Vagina (tissue), 2 donors: ENCODE measurements around the gene KRTAP10-3. TPM values are rescaled to one million over a fixed set of nuclear protein-coding genes. Genes with fewer than 3 reads are reported as not detected.
"Not testable (repeated sequence)": the region's sequence is repeated elsewhere in the genome, so short reads cannot be mapped to it uniquely, and the experiment has no call there.

Experiments
- DNase-seq, 2 donors: peaks; one replicate each; pipeline ENCODE4 v3.0.0-alpha.2; 2017; ENCODE audit errors: extremely low spot score in 2 of 2
- H3K27ac ChIP-seq: fragments of 200-600 bp; sonication (generic); one replicate; pipeline ENCODE4 v1.5.1; 2019
- H3K27me3 ChIP-seq: fragments of 200-600 bp; sonication (generic); one replicate; pipeline ENCODE4 v1.5.1; 2019
- H3K36me3 ChIP-seq, 2 donors: fragments of 200-600 bp; sonication (generic); one replicate each; pipeline ENCODE4 v1.5.1; 2017 to 2019
- H3K4me1 ChIP-seq: fragments of 200-600 bp; sonication (generic); one replicate; pipeline ENCODE4 v1.5.1; 2019
- H3K4me3 ChIP-seq, 2 donors: fragments of 200-600 bp; sonication (generic); 1 replicate in 1 of 2; 2 replicates in 1 of 2; pipeline ENCODE4 v1.5.1; 2016 to 2019
- H3K9me3 ChIP-seq: fragments of 200-600 bp; sonication (generic); one replicate; pipeline ENCODE4 v1.5.1; 2019
- CTCF ChIP-seq, 3 experiments: fragments of 450-650 bp in 2 of 3; fragments of 200-600 bp in 1 of 3; sonication (generic) in 1 of 3; IDR thresholded peaks; one replicate each; pipeline ENCODE4 v1.5.1; 2017 to 2019; ENCODE audit warnings: antibody characterized with exemption in 3 of 3, mild to moderate bottlenecking in 2 of 3, moderate library complexity in 2 of 3
- POLR2A ChIP-seq, 2 donors: fragments of 450-650 bp; IDR thresholded peaks; one replicate each; pipeline ENCODE4 v1.6.1; 2017; ENCODE audit warnings: antibody characterized with exemption in 2 of 2, mild to moderate bottlenecking in 2 of 2, moderate library complexity in 2 of 2
- POLR2AphosphoS5 ChIP-seq, 2 donors: sonication (generic); formaldehyde crosslinking; IDR thresholded peaks; one replicate each; pipeline ENCODE4 v1.9.0; 2017; ENCODE audit warnings: antibody characterized with exemption in 2 of 2, mild to moderate bottlenecking in 2 of 2, low read depth in 1 of 2; ENCODE audit not compliant: insufficient read depth in 1 of 2
- intact Hi-C: fragments of 100-400 bp; cut with DNase I; formaldehyde crosslinking; loops from one replicate; pipeline ENCODE4 v1.15.1; 2023
- total RNA-seq: library from RNA; depleted of rRNA; stranded (reverse); fragments of >200 nt; gene quantifications from one replicate; pipeline ENCODE4 v1.2.3, GENCODE V29; 2016

Gene KRTAP10-3
- total RNA-seq, 1 donor from 2014 or later: not detected

DNA sequence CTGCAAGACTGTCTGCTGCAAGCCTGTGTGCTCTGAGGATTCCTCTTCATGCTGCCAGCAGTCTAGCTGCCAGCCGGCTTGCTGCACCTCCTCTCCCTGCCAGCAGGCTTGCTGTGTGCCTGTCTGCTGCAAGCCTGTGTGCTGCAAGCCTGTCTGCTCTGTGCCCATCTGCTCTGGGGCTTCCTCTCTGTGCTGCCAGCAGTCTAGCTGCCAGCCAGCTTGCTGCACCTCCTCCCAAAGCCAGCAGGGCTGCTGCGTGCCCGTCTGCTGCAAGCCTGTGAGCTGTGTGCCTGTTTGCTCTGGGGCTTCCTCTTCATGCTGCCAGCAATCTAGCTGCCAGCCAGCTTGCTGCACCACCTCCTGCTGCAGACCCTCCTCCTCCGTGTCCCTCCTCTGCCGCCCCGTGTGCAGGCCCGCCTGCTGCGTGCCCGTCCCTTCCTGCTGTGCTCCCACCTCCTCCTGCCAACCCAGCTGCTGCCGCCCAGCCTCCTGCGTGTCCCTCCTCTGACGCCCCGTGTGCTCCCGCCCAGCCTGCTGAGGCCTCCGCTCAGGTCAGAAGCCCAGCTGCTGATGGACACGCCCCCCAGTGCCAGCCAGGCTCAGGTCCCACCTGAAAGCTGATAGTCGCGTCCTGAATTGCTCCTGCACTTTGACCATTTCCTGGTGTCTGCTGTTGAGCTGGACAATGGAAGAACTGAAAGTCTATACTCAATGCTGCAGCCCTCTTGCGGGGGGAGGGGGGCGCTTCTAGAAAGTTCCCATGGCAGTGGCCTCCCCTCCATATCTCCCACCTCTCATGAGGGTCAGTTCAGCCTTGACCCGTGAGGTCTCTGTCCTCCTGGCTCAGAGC lies 16.1 kb upstream of the KRTAP10-3 start:
- intact Hi-C loops: no loop called here
- Histone ChIP-seq H3K27me3 (no peaks in the 10 kb centered on the region), H3K9me3 (no peaks in the 10 kb centered on the region), H3K27ac (no peak overlapping the region), H3K4me3 (no peak overlapping the region), H3K4me1 (peaks cover 5% of the 10 kb centered on the region), H3K36me3 (no peaks in the 10 kb centered on the region)
- TF ChIP-seq CTCF (IDR thresholded peaks at IDR 0.05) (no peak), POLR2AphosphoS5 (IDR thresholded peaks at IDR 0.05; ENCODE audit: insufficient read depth in 1 of 2, low read depth in 1 of 2) (no peak), POLR2A (IDR thresholded peaks at IDR 0.05) (no peak)
- DNase-seq: peak; percentile 27 to 72

GRCh38 chr21:44573630-44574456 lies 15.2 kb upstream of the KRTAP10-3 start, which contains the start of gene KRTAP10-4:
Gene KRTAP10-4 (plus strand): TSS chr21:44573729. CDS start chr21:44573759, 30 bp downstream.
- intact Hi-C loops, H3K4me3 ChIP-seq, H3K27ac ChIP-seq, H3K4me1 ChIP-seq, H3K36me3 ChIP-seq, H3K27me3 ChIP-seq, H3K9me3 ChIP-seq: not testable (repeated sequence)
- DNase-seq: peak; percentile 37

DNA sequence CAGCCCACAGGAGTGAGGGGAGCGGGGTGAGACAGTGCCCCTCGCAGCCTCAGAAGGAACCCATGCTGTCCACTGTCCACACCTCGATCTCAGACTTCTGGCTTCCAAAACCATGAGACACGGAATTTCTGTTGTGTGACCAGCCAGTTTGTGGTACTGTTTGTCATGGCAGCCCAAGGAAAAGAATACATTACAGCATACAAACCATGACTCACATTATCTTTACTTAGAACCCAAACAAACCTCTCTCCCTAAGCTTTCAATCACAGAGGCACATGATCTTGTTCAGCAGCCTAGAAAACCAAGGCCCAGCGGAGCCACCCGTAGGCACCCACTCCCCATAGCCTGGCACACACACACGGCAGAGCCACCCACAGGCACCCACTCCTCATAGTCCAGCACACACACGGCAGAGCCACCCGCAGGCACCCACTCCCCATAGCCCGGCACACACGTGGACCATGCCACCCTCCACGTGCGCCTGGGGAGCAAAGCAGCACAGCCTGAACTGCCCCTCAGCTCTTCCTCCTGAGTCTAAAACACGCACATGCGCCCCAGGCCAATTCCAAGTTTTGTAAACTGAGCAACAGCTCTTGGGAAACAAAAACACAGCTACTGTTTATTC lies 14.5 kb upstream of the KRTAP10-3 start:
- TF ChIP-seq POLR2A (IDR thresholded peaks at IDR 0.05) (no peak), POLR2AphosphoS5 (IDR thresholded peaks at IDR 0.05; ENCODE audit: insufficient read depth in 1 of 2, low read depth in 1 of 2) (no peak), CTCF (IDR thresholded peaks at IDR 0.05) (no peak)
- Histone ChIP-seq H3K36me3 (no peaks in the 10 kb centered on the region), H3K4me1 (peaks cover 5% of the 10 kb centered on the region), H3K27ac (no peak overlapping the region), H3K4me3 (no peak overlapping the region), H3K9me3 (no peaks in the 10 kb centered on the region), H3K27me3 (no peaks in the 10 kb centered on the region)
- intact Hi-C loops: no loop called here
- DNase-seq: peak; percentile 47 to 70

- Histone ChIP-seq H3K4me1 (peaks cover 5% of the 10 kb centered on the region), H3K36me3 (no peaks in the 10 kb centered on the region), H3K9me3 (no peaks in the 10 kb centered on the region), H3K27me3 (no peaks in the 10 kb centered on the region), H3K4me3 (no peak overlapping the region), H3K27ac (no peak overlapping the region)
- peak; percentile 70 to 75 for DNase-seq
- intact Hi-C loops: no loop called here
- TF ChIP-seq CTCF (IDR thresholded peaks at IDR 0.05) (no peak), POLR2A (IDR thresholded peaks at IDR 0.05) (no peak), POLR2AphosphoS5 (IDR thresholded peaks at IDR 0.05; ENCODE audit: insufficient read depth in 1 of 2, low read depth in 1 of 2) (no peak)
Observed at GRCh38 chr21:44571844-44572782, 13.5 kb upstream of the KRTAP10-3 start.
